Stimulated activated CD8-positive, alpha-beta memory T cell treated with anti-CD3 and anti-CD28 coated beads, Interleukin-4, amount 100 ng/mL, for 48 hours (primary cell): ENCODE results near the gene ACTR5.
A peak's percentile ranks its signal among the peaks of the same experiment; 100 is the strongest.

ENCODE experiments used
- DNase-seq: peaks from one replicate; pipeline ENCODE4 v3.0.0-alpha.2; 2020

Gene ACTR5

GRCh38 chr20:38748097-38748860 is at the start of gene ACTR5:
Gene ACTR5 (plus strand): TSS chr20:38748460. CDS start chr20:38748479, 19 bp downstream.
- peak; percentile 98 for DNase-seq

GRCh38 chr20:38698541-38698940 is 49.7 kb upstream of the ACTR5 start:
- DNase-seq = no peak

- DNase-seq = no peak
These were observed 48.1 kb upstream of the ACTR5 start for GRCh38 chr20:38700141-38700540.

- DNase-seq = no peak
These were observed 47.3 kb upstream of the ACTR5 start for GRCh38 chr20:38700926-38701325.

DNA sequence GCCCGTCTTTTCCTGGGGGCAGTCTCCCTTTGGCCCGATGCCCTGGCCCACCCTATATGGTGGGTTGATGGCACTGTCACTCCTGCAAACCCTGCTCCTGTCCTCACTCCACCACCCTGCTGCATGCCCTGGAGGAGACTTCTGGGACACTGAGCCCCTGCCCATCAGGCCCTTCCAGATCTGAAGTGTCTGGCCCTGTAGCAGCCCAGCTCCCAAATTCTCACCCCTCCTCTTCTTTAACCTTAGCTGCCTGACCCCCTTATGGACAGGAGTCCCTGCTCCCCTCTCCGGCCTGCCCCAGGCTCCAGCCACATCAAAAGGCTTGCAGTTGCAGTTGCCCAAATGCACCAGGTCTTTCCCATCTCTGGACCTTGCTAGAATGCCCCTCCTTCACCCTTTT is 44.7 kb upstream of the ACTR5 start:
- DNase-seq = no peak

- no peak for DNase-seq
These were observed 44.1 kb upstream of the ACTR5 start for GRCh38 chr20:38704136-38704535.

DNA sequence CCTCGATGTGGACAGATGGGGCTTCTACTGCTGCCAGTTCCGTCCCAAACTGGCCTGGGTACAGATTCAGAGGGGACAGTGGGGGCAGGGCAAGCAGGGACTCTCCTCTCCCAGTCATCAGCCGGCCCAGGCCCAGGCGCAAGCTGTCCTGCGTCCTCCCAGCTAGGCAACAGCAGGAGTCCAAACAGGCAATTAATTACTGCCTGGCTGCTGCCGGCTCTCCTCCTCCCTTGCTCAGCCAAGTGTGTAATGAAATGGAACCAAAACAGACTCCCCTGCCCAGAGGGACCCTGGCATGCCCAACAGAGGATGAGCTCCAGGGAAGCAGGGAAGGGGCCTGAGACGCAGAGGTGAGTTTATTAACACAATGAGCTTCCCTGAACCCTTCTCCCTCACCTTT is 41.8 kb upstream of the ACTR5 start:
- DNase-seq = no peak

GRCh38 chr20:38714308-38714707 is 34.0 kb upstream of the ACTR5 start:
- no peak for DNase-seq

DNA sequence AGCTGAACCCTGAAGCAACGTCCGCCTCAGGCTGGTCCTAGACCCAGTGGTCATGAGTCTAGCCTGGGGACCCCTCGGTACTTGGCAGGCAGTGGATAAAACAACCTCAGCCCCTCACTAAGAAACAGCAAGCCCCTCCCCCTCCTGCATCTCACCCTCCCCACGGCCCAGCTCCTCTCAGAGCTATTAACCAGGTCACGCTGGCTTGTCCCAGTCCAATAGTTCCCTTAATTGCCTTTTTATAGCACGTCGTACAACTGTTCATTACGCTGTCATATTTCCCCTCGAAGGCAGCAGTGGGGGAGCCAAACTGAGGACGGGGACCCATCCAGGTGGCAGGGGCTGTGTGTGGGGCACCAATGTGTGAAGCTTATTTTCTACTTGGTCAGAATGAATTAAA is 32.6 kb upstream of the ACTR5 start:
- no peak for DNase-seq

DNA sequence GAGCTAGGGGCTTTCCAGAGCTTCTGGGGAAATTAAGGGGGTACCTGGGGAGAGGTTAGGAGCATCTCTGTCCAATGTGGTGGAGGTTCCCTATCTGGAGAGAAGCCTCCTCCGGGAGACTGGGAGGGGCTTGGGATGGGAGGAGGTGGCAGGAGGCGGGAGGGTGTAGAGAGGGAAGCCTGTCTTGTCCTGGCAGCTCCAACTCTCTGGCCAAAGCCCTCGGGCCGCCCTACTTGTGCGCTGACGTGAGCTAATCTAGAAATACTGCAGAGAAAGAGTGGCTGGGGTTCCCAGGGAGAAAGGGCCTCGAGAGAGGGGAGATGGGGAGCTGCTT is 25.6 kb upstream of the ACTR5 start:
- no peak for DNase-seq

DNA sequence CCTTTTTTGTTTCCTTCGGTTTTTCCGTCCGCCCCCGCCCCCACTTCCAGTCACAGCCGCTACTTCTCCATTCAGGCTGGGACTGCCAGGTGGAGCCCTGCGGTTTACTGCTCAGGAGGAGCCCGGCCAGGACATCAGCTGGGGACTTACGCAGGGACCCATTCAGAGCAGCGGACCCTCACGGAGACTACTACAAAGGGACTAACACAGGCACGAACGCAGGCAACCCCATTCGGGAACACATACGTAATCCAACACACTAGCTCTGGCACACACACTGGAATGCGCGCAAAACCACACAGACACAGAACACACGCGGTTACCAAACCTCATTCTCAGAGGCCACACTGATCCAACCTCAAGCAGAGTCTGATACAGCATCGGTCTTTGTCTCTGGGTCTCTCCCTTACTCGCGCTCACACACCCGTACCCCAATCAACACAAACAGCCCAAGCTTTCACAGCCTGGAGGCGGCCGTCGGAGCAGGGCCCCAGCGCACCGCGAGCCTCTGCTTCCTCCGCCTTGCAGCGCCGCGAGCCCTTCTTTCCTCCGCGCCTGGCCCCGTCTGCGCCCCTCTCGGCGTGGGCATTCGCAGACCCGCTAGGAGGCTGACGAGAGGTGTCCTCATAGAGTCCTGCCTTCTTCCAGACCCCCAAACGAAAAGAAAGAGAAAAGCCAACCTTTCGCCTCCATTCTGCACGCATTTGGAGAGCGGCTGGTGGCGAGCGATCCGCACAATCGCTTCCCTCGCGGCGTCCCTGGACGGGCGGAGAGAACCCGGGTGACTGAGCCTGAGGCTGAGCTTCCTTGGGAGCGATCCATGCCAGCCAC is 25.0 kb upstream of the ACTR5 start:
- peak; percentile 36 for DNase-seq

DNA sequence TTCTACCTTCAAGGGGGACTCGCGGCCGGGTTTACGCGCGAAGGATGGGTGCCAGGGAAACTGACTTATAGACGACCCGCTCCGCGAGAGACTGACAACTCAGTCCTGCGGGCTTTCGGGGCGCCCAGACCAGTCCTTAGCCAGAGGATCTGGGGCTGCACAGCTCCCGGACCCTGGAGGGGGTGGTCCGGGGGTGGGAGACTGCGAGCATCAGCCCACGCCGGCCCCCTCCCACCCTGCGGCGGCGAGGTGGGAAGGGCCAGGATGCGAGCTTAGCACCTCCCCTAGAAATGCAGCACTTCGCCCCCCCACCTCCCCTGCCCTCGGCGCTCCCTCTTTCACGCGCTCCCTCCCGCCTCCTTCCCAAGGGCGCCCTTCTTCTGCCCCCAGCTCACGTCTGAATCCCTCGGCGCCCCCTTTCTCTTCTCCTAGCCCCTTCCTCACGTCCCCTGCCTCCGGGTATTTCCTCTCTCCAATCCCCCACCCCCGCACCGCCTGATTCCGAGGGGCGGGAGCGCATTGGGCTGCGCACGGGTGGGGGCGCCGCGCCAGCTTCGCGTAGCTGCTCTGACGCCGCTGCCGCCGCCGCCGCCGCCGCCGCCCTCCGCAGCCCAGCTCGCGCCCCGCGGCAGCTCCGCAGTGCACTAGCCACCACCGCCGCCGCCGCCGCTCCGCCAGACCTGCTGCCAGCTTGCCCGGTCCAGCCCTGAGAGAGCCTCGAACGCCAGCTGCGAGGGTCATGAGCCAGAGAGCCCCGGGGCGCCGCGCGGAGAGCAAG is 24.2 kb upstream of the ACTR5 start, which contains the start of gene SLC32A1:
Gene SLC32A1, plus strand, starts transcription at position 639 of the 778 bp plus-strand sequence. CDS start 239 bp downstream, outside the sequence.
- peak; percentile 27 for DNase-seq

DNA sequence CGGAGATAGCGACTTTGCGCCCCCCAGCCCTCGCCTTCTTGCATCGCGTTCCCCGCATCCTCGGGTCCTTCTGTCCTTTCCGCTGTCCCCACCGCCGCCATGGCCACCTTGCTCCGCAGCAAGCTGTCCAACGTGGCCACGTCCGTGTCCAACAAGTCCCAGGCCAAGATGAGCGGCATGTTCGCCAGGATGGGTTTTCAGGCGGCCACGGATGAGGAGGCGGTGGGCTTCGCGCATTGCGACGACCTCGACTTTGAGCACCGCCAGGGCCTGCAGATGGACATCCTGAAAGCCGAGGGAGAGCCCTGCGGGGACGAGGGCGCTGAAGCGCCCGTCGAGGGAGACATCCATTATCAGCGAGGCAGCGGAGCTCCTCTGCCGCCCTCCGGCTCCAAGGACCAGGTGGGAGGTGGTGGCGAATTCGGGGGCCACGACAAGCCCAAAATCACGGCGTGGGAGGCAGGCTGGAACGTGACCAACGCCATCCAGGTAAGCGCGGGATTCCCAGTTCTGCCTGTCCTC is 23.6 kb upstream of the ACTR5 start:
- no peak for DNase-seq

DNA sequence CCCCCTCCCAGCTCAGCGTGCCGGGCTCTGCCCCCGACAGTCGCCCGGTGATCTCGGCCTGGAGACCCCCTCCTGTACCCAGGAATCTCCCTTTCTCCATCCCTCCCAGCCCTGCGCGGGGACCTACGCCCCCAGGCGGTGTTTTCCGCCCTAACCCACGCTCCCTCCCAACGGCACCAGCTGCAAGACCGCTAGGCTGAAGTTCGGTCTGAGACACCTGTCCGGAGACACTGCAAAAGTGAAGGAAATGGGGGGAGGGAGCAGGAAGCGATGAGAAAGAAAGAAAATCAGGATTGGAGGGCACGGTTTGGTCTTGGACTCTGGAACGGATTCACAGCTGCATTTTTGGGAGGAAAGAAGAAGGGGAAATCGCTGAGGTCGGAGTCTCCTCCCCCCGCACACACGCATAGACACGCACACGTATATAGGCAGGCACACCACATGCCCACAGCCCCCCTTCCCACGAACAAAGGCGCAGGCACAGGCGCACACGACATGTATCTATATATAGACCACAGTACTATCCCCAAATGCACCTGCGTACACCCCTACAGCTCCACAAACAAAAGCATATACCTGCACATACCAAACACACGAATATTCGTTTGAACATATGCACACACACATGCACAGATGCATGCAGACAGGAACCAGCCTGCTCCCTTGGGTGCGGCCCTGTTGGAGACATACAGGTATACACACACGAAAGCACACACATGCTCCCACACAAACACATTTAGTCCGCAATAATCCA is 22.9 kb upstream of the ACTR5 start:
- no peak for DNase-seq

DNA sequence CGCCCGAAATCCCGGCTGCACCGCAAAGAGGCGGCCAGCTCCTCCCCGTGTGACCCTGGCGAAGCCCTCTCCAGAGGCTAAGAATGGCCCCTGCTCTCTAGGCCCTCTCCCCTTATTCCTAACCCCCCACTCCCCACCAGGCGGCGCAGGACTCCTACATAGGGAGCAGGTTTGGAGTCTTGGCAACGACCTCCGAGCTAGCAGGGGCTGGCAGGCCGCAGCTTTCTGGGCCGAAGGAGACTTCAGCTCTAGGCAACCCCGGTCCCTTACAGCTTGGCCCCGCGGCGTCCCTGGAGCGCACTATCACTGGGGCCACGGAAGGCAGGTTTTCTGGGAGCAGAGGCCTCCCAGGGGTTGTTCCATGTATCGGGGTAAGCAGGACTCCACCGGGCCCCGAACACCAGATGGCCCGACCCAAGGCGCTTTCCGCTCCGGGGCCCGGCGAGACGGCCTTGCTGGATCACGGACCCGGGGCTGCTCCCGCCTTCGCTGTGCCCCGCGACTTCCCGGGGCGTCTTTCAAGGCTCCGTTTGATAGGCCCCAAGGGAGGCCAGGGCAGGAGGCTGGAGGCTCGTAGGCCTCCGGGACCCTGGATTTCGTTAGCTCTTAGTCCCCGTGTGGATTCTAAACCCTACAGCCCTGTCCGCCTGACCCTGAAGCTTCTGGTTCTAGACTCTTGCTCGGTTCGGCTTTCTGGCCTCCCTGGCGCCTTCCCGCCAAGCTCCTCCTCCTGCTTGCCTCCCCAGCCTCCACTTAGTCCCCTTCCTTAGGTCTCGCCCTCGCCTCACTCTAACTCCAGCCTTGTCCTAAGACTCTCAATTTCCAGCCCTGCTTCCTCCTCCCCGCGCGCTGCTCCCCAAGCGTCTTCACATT is 22.1 kb upstream of the ACTR5 start:
- peak; percentile 74 for DNase-seq

DNA sequence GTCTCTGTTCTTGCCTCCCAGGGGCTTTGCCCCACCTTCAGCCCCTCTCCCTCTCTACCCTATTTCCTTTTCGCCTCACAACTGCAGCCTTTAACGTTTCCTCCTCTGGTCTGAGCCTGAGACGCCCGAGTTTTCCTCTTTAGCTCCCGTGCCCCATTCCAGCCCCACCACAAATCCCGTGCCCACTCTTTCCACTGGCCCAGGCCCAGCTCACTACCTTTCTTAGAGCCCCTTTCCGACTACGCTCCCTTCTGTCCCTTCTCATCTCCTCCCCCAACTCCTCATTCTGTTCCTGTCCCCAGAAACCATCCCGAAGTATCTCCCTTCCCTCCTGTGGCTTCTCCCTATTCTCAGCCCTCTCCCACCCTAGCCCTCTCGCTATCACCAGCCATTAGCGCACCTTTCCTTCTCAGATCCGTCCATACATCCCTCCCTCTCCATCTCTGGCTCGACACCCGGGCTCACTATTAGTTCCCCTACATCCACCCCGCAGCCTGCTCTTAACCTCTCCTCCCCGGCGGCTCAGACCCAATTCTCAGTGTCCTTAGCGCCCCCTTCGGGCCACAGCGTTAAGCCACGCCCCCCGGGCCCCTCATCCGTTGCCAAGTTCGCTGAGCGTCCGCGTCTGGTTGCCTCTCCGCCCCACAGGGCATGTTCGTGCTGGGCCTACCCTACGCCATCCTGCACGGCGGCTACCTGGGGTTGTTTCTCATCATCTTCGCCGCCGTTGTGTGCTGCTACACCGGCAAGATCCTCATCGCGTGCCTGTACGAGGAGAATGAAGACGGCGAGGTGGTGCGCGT is 21.3 kb upstream of the ACTR5 start:
- peak; percentile 92 for DNase-seq

- peak; percentile 34 for DNase-seq
These were observed 20.6 kb upstream of the ACTR5 start for GRCh38 chr20:38727607-38728190.

GRCh38 chr20:38728191-38728781 is 20.0 kb upstream of the ACTR5 start:
- no peak for DNase-seq

DNA sequence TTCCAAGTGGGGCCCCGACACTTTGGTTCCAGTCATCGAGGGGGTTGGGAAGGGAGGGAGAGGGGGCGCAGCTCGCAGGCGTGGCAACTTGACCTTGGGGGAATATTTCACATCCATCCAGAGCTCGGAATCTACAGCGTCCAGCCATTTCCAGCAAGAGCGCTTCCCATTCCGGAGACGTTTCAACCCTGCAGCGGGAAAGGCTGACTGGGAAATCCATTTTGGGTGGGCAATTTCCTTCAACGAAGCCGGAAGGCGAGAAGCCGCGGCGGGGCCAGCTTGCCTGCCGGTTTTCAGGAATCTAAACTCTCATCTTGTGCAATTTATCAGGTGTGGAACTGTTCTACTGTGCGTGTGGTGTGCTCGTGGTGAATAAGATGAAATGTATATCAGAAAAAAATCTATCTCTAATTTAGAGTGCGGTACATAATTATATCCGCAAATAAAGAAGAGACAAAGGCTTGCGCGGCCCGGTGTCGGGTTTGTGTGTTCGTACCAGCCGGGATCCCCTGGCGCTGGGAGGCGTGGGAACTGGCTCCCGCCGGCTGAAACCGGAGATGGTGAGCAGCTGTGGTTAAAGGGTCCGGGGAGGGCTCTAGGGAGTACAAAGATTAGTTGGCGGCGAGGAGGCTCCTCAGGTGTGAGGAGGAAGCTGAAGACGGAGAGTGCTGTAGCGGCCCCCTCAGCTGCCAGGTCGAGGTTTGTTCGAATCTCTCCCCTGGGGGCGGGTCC is 19.2 kb upstream of the ACTR5 start:
- peak; percentile 45 for DNase-seq
